ENCODE data around the gene DISP2.
A peak's percentile ranks its signal among the peaks of the same experiment; 100 is the strongest.

Gene DISP2

GRCh38 chr15:40352281-40352901 lies 5.6 kb upstream of the DISP2 start:
- peaks cover 45% of the 10 kb centered on the region for H3K27me3 ChIP-seq (ENCODE audit: insufficient read depth, low read length)

GRCh38 chr15:40353697-40354096 lies 4.3 kb upstream of the DISP2 start:
- no peak overlapping the region for H2AFZ ChIP-seq (ENCODE audit: low read depth, low read length)
- H3K4me3 ChIP-seq (ENCODE audit: low read length): no peak overlapping the region
- peaks cover 9% of the 10 kb centered on the region for H3K4me1 ChIP-seq (ENCODE audit: insufficient read depth, low read length)
- peaks cover 41% of the 10 kb centered on the region for H3K27me3 ChIP-seq (ENCODE audit: insufficient read depth, low read length)
- H3K36me3 ChIP-seq (ENCODE audit: insufficient read depth, low read length): no peaks in the 10 kb centered on the region
- no peaks in the 10 kb centered on the region for H3K9me3 ChIP-seq (ENCODE audit: low read length)

More at GRCh38 chr15:40352281-40352901, 5.6 kb upstream of the DISP2 start:
- Histone ChIP-seq H3K9me3 (ENCODE audit: low read length) (no peaks in the 10 kb centered on the region), H2AFZ (ENCODE audit: low read depth, low read length) (no peak overlapping the region), H3K4me3 (ENCODE audit: low read length) (no peak overlapping the region), H3K36me3 (ENCODE audit: insufficient read depth, low read length) (no peaks in the 10 kb centered on the region), H3K4me1 (ENCODE audit: insufficient read depth, low read length) (peaks cover 2% of the 10 kb centered on the region)

- H3K9me3 ChIP-seq (ENCODE audit: low read length): no peaks in the 10 kb centered on the region
- peaks cover 44% of the 10 kb centered on the region for H3K27me3 ChIP-seq (ENCODE audit: insufficient read depth, low read length)
- H3K4me3 ChIP-seq (ENCODE audit: low read length): no peak overlapping the region
- H3K4me1 ChIP-seq (ENCODE audit: insufficient read depth, low read length): peaks cover 13% of the 10 kb centered on the region
- H2AFZ ChIP-seq (ENCODE audit: low read depth, low read length): no peak overlapping the region
- no peaks in the 10 kb centered on the region for H3K36me3 ChIP-seq (ENCODE audit: insufficient read depth, low read length)
These were observed 3.4 kb upstream of the DISP2 start for GRCh38 chr15:40354408-40355171.

- Histone ChIP-seq H3K36me3 (ENCODE audit: insufficient read depth, low read length) (no peaks in the 10 kb centered on the region), H3K4me1 (ENCODE audit: insufficient read depth, low read length) (peaks cover 13% of the 10 kb centered on the region), H3K9me3 (ENCODE audit: low read length) (no peaks in the 10 kb centered on the region), H3K4me3 (ENCODE audit: low read length) (no peak overlapping the region), H2AFZ (ENCODE audit: low read depth, low read length) (no peak overlapping the region), H3K27me3 (ENCODE audit: insufficient read depth, low read length) (peaks cover 46% of the 10 kb centered on the region)
These were observed 1.9 kb upstream of the DISP2 start for GRCh38 chr15:40355976-40356585.

GRCh38 chr15:40357246-40357645 lies 773 bp upstream of the DISP2 start:
- Histone ChIP-seq H3K4me1 (ENCODE audit: insufficient read depth, low read length) (peaks cover 13% of the 10 kb centered on the region), H3K36me3 (ENCODE audit: insufficient read depth, low read length) (no peaks in the 10 kb centered on the region), H3K27me3 (ENCODE audit: insufficient read depth, low read length) (peaks cover 52% of the 10 kb centered on the region), H3K9me3 (ENCODE audit: low read length) (no peaks in the 10 kb centered on the region), H2AFZ (ENCODE audit: low read depth, low read length) (peak overlapping the region; percentile 96), H3K4me3 (ENCODE audit: low read length) (peak overlapping the region; percentile 79)

DNA sequence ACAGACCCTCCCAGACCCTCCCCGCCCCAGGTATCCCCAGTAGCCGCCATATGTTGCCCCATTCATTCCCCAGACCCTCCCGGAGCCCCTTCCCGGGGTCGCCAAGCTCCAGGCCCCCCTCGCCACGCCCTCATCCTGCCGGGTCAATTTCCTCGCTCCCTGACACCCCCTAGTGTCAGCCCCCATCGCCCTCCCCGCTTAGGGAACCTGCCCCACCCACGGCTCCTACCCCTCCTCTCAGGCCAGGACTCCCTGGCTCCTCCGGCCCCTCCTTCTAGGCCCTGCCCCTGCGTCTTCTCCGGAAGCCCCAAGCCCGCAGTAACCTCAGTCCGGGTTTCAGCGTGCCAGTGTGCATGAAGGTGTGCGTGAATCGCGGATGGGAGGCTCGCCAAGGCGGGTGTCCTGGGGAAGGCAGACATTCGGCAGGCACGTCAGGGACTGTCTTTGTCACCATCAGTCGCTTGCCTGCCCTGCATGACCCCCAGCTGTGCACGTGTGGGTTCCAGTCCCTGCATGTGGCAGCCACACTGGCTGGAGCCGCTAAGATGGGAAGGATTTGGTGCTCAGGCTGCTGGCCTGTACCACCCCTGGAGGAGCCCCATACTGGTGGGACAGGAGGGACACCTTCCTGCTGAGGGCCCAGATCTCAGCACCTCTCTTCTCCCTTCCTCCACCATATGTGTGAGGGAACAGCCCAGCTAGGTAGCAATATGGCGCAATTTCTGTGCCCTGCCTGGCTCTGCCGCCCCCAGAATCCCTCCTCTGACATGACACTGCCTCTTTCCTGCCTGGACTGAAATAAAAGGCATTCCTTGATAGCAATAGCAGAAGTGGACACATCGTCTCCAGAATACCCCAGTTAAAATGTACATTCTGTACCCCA lies 693 bp downstream of the DISP2 start:
- H2AFZ ChIP-seq (ENCODE audit: low read depth, low read length): peak overlapping the region; percentile 96
- no peaks in the 10 kb centered on the region for H3K36me3 ChIP-seq (ENCODE audit: insufficient read depth, low read length)
- H3K4me1 ChIP-seq (ENCODE audit: insufficient read depth, low read length): peaks cover 13% of the 10 kb centered on the region
- no peaks in the 10 kb centered on the region for H3K9me3 ChIP-seq (ENCODE audit: low read length)
- peaks cover 38% of the 10 kb centered on the region for H3K27me3 ChIP-seq (ENCODE audit: insufficient read depth, low read length)
- H3K4me3 ChIP-seq (ENCODE audit: low read length): peak overlapping the region; percentile 58

DNA sequence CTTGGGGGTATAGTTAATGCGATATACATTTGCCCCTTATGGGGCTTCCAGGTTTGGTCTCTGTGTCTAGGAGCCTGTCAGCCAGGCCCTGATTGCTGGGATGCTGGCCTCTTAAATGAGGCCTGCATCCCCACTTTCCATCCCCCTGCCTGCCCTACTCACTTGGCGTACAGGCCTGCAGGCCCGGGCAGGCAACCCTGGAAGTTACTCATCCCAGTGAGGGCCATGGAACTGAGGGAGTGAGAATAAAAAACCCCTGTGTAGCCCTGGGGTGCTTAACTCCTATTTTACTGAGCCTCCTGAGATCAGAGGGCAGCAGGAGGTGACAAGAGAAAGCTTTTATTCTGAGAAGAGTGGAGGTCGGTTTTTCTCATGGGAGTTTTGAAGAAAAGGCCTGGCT lies 2.0 kb downstream of the DISP2 start:
- no peaks in the 10 kb centered on the region for H3K9me3 ChIP-seq (ENCODE audit: low read length)
- H3K4me1 ChIP-seq (ENCODE audit: insufficient read depth, low read length): peaks cover 13% of the 10 kb centered on the region
- H2AFZ ChIP-seq (ENCODE audit: low read depth, low read length): no peak overlapping the region
- H3K27me3 ChIP-seq (ENCODE audit: insufficient read depth, low read length): peaks cover 44% of the 10 kb centered on the region
- H3K4me3 ChIP-seq (ENCODE audit: low read length): no peak overlapping the region
- no peaks in the 10 kb centered on the region for H3K36me3 ChIP-seq (ENCODE audit: insufficient read depth, low read length)

DNA sequence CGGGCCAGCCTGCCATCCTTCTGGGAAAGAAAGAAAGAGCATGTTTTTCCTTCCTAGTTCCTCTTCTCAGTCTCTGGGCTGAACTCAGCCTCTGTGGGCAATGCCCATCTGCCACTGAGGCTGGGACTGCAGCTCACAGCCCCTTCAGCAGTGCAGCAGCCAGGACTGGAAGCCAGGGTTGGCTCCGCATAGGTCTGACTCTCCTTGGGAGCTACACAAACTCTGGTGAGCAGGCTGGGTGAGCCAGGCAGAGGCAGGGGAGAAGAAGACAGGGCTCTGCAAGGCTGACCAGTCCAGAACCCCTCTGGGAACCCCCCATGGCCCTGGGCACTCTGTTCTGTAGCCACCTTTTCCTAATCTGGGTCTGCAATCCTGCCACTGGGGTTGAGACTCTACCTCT lies 3.6 kb downstream of the DISP2 start:
- no peak overlapping the region for H2AFZ ChIP-seq (ENCODE audit: low read depth, low read length)
- H3K36me3 ChIP-seq (ENCODE audit: insufficient read depth, low read length): no peaks in the 10 kb centered on the region
- H3K27me3 ChIP-seq (ENCODE audit: insufficient read depth, low read length): peaks cover 52% of the 10 kb centered on the region
- H3K4me3 ChIP-seq (ENCODE audit: low read length): no peak overlapping the region
- H3K9me3 ChIP-seq (ENCODE audit: low read length): no peaks in the 10 kb centered on the region
- H3K4me1 ChIP-seq (ENCODE audit: insufficient read depth, low read length): peaks cover 13% of the 10 kb centered on the region

DNA sequence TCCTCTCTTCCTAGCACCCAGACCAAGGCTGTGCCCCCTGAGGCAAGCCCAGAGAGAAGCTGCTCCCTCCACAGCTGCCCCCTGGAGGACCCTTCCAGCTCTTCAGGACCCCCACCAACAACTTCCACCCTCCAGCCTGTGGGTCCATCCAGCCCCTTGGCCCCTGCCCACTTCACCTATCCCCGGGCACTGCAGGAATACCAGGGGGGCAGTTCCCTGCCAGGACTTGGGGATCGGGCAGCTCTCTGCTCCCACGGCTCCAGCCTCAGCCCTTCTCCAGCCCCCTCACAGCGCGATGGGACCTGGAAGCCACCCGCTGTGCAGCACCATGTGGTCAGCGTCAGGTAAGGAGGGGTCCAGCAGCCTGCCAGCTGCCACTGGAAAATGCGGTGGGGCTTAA lies 5.6 kb downstream of the DISP2 start:
- peaks cover 4% of the 10 kb centered on the region for H3K4me1 ChIP-seq (ENCODE audit: insufficient read depth, low read length)
- no peak overlapping the region for H2AFZ ChIP-seq (ENCODE audit: low read depth, low read length)
- H3K36me3 ChIP-seq (ENCODE audit: insufficient read depth, low read length): no peaks in the 10 kb centered on the region
- H3K9me3 ChIP-seq (ENCODE audit: low read length): no peaks in the 10 kb centered on the region
- H3K4me3 ChIP-seq (ENCODE audit: low read length): no peak overlapping the region
- peaks cover 61% of the 10 kb centered on the region for H3K27me3 ChIP-seq (ENCODE audit: insufficient read depth, low read length)

DNA sequence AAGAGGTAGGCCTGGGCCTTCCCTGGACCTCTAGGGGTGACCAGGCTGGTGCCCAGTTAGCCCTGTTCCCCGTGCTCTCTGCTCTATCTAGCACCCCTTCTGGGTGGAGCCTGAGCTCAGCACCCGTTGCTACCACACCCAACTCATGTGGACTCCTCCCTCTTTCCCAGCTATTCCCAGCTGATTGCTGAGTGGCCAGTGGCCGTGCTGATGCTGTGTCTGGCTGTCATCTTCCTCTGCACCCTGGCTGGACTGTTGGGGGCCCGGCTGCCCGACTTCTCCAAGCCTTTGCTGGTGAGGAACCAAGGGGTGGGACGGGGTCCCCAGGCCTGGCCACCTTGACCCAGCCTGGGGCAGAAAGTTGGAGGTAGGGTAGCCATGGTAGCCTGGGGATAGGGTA lies 6.2 kb downstream of the DISP2 start:
- Histone ChIP-seq H2AFZ (ENCODE audit: low read depth, low read length) (no peak overlapping the region), H3K36me3 (ENCODE audit: insufficient read depth, low read length) (no peaks in the 10 kb centered on the region), H3K27me3 (ENCODE audit: insufficient read depth, low read length) (peaks cover 55% of the 10 kb centered on the region), H3K4me3 (ENCODE audit: low read length) (no peak overlapping the region), H3K9me3 (ENCODE audit: low read length) (no peaks in the 10 kb centered on the region), H3K4me1 (ENCODE audit: insufficient read depth, low read length) (no peaks in the 10 kb centered on the region)

GRCh38 chr15:40365016-40365415 lies 7.0 kb downstream of the DISP2 start:
- H3K27me3 ChIP-seq (ENCODE audit: insufficient read depth, low read length): peaks cover 48% of the 10 kb centered on the region
- no peak overlapping the region for H2AFZ ChIP-seq (ENCODE audit: low read depth, low read length)

GRCh38 chr15:40365624-40366456 lies 7.8 kb downstream of the DISP2 start:
- no peaks in the 10 kb centered on the region for H3K36me3 ChIP-seq (ENCODE audit: insufficient read depth, low read length)
- peaks cover 42% of the 10 kb centered on the region for H3K27me3 ChIP-seq (ENCODE audit: insufficient read depth, low read length)
- no peak overlapping the region for H2AFZ ChIP-seq (ENCODE audit: low read depth, low read length)
- H3K4me3 ChIP-seq (ENCODE audit: low read length): no peak overlapping the region
- no peaks in the 10 kb centered on the region for H3K4me1 ChIP-seq (ENCODE audit: insufficient read depth, low read length)
- H3K9me3 ChIP-seq (ENCODE audit: low read length): no peaks in the 10 kb centered on the region

More at GRCh38 chr15:40365016-40365415, 7.0 kb downstream of the DISP2 start:
- no peaks in the 10 kb centered on the region for H3K4me1 ChIP-seq (ENCODE audit: insufficient read depth, low read length)
- no peaks in the 10 kb centered on the region for H3K9me3 ChIP-seq (ENCODE audit: low read length)
- no peaks in the 10 kb centered on the region for H3K36me3 ChIP-seq (ENCODE audit: insufficient read depth, low read length)
- no peak overlapping the region for H3K4me3 ChIP-seq (ENCODE audit: low read length)

Measured in neuron (in vitro differentiated cells).